GM23338 (cell line): ENCODE results near the gene MAPK6.

Experiments used
- CREB1 ChIP-seq: fragments of 250-450 bp; sonication (Bioruptor Pico); IDR thresholded peaks from 2 replicates; pipeline ENCODE4 v1.5.0; 2020; ENCODE audit warnings: low read depth, mild to moderate bottlenecking, moderate library complexity
- CTCF ChIP-seq, 2 experiments: fragments of 200-600 bp in 1 of 2; sonication (generic) in 1 of 2; conservative IDR thresholded peaks; 2 replicates each; pipeline versions ENCODE4 v1.5.1 to v1.6.1; 2016 to 2017; ENCODE audit warnings: antibody characterized with exemption in 2 of 2, low read depth in 2 of 2, mild to moderate bottlenecking in 2 of 2, moderate library complexity in 1 of 2
- ETS1 ChIP-seq: IDR thresholded peaks from 2 replicates; pipeline ENCODE4 v1.6.1; 2016; ENCODE audit warnings: antibody characterized with exemption
- EZH2 ChIP-seq: fragments of 200-600 bp; sonication (generic); IDR thresholded peaks from one replicate; pipeline ENCODE4 v1.8.0; 2017; ENCODE audit warnings: antibody characterized with exemption, mild to moderate bottlenecking, low read depth; ENCODE audit not compliant: unreplicated experiment
- EZH2phosphoT487 ChIP-seq: fragments of 200-600 bp; sonication (generic); IDR thresholded peaks from one replicate; pipeline ENCODE4 v1.8.1; 2018; ENCODE audit warnings: antibody characterized with exemption; ENCODE audit not compliant: unreplicated experiment
- JUNB ChIP-seq: IDR thresholded peaks from one replicate; pipeline ENCODE4 v1.6.1; 2016; ENCODE audit warnings: antibody characterized with exemption; ENCODE audit not compliant: unreplicated experiment
- POLR2AphosphoS5 ChIP-seq: IDR thresholded peaks from 2 replicates; pipeline ENCODE4 v1.6.1; 2016; ENCODE audit warnings: antibody characterized with exemption, low read depth
- REST ChIP-seq: IDR thresholded peaks from one replicate; pipeline ENCODE4 v1.6.1; 2018; ENCODE audit warnings: antibody characterized with exemption; ENCODE audit not compliant: unreplicated experiment
- ZNF114 ChIP-seq: fragments of 250-450 bp; sonication (Bioruptor Pico); IDR thresholded peaks from 2 replicates; pipeline ENCODE4 v1.5.0; 2020; ENCODE audit warnings: mild to moderate bottlenecking, moderate library complexity
- ZNF331 ChIP-seq: fragments of 250-450 bp; sonication (Bioruptor Pico); IDR thresholded peaks from 2 replicates; pipeline ENCODE4 v1.5.0; 2020; ENCODE audit warnings: low read depth, mild to moderate bottlenecking, moderate library complexity

GRCh38 chr15:52042051-52042851, 23.2 kb downstream of the MAPK6 start:
- TF ChIP-seq CTCF (conservative IDR thresholded peaks at IDR 0.05; ENCODE audit: low read depth in 2 of 2) (no peak), EZH2 (no peak), CREB1 (CRISPR knock-in tag) (no peak), POLR2AphosphoS5 (no peak), EZH2phosphoT487 (no peak), REST (no peak), ZNF114 (CRISPR knock-in tag) (no peak), JUNB (no peak), ZNF331 (CRISPR knock-in tag) (no peak), ETS1 (no peak)
